Stomach (tissue), 9 donors: ENCODE results near the gene FGF4. TPM values are rescaled to one million over a fixed set of nuclear protein-coding genes. Genes with fewer than 3 reads are reported as not detected.

ENCODE experiments used
- DNase-seq, 2 donors: peaks; one replicate each; pipeline versions ENCODE4 v3.0.0 to v3.0.0-alpha.2; 2013 to 2019
- H3K27ac ChIP-seq, 5 donors: fragments of 200-600 bp in 4 of 5; sonication (generic) in 4 of 5; one replicate each; pipeline ENCODE4 v1.5.1; 2013 to 2019; ENCODE audit warnings: mild to moderate bottlenecking in 1 of 5, moderate library complexity in 1 of 5
- H3K27me3 ChIP-seq, 3 donors: fragments of 200-600 bp; sonication (generic); one replicate each; pipeline ENCODE4 v1.5.1; 2017 to 2019; ENCODE audit warnings: mixed run types in 1 of 3
- H3K36me3 ChIP-seq, 4 donors: fragments of 200-600 bp; sonication (generic); 1 replicate in 3 of 4; 2 replicates in 1 of 4; pipeline ENCODE4 v1.5.1; 2016 to 2019
- H3K4me1 ChIP-seq, 4 donors: fragments of 200-600 bp; sonication (generic); one replicate each; pipeline ENCODE4 v1.5.1; 2016 to 2019
- H3K4me3 ChIP-seq, 4 donors: fragments of 200-600 bp; sonication (generic) in 3 of 4; one replicate each; pipeline ENCODE4 v1.5.1; 2016 to 2019; ENCODE audit warnings: mild to moderate bottlenecking in 1 of 4
- H3K9me3 ChIP-seq, 4 donors: fragments of 200-600 bp; sonication (generic); one replicate each; pipeline ENCODE4 v1.5.1; 2016 to 2019
- CTCF ChIP-seq, 7 experiments: fragments of 450-650 bp in 4 of 7; fragments of 200-600 bp in 3 of 7; sonication (generic) in 3 of 7; IDR thresholded peaks; one replicate each; pipeline ENCODE4 v1.5.1; 2016 to 2019; ENCODE audit warnings: antibody characterized with exemption in 7 of 7, control low read depth in 2 of 7, mild to moderate bottlenecking in 1 of 7
- EP300 ChIP-seq: sonication (generic); formaldehyde crosslinking; IDR thresholded peaks from one replicate; pipeline ENCODE4 v1.6.1; 2017; ENCODE audit warnings: antibody characterized with exemption
- POLR2A ChIP-seq, 4 donors: fragments of 450-650 bp; IDR thresholded peaks; one replicate each; pipeline ENCODE4 v1.6.1; 2016; ENCODE audit warnings: antibody characterized with exemption in 4 of 4, control low read depth in 2 of 4, mild to moderate bottlenecking in 1 of 4, moderate library complexity in 1 of 4
- POLR2AphosphoS5 ChIP-seq, 3 donors: sonication (generic); formaldehyde crosslinking; IDR thresholded peaks; one replicate each; pipeline ENCODE4 v1.6.1; 2016; ENCODE audit warnings: antibody characterized with exemption in 3 of 3
- WGBS, 5 donors: extraction: QIAGEN DNeasy Blood & Tissue Kit in 3 of 5; methylation state at CpG; one replicate each; pipeline versions ENCODE4 v1.1.5 to v1.1.7; 2013 to 2018; 5-methylcytosine and 5-hydroxymethylcytosine counted together
- intact Hi-C: fragments of 100-400 bp; cut with DNase I; formaldehyde crosslinking; loops from one replicate; pipeline ENCODE4 v1.15.1; 2023; ENCODE audit warnings: low total_unique reads
- polyA plus RNA-seq, 3 donors: library from polyadenylated mRNA; stranded (reverse); fragments of 200-250 nt; gene quantifications; one replicate each; pipeline ENCODE4 v1.2.3, GENCODE V29; 2013
- total RNA-seq, 5 donors: library from RNA; depleted of rRNA; stranded (reverse); fragments of >200 nt; gene quantifications; one replicate each; pipeline versions ENCODE4 v1.1.0 to v1.2.3, GENCODE V29; 2014 to 2016
- donor health status: healthy with polysubstance abuse.
- donor health status: Bipolar disorder and iron deficiency.
- donor health status: healthy.

Gene FGF4
- total and polyA plus RNA-seq, 8 donors = not detected

GRCh38 chr11:69730500-69730899 is 44.6 kb downstream of the FGF4 start:
- intact Hi-C loops = no loop called here
- H3K27me3 ChIP-seq = peaks cover 0 to 65% (median 12%) of the 10 kb centered on the region in 3 donors

DNA sequence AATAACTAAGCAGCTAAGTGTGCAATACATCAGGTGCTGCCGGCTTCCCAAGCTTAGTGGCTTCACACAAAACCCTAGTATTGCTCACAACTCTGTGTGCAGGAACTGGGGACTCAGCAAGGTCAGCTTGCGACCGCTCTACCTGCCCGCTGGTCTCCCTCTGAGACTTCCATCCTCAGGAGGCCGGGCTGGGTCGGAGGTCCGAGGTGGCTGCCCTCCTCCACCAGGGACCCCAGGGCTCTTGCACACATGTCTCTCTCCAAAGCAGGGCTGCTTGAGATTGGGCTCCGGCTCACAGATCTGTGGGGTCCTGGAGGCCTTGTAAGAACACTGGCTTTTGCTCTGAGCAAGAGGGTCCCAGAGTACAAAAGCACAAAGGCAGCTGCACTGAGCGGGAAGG is 45.9 kb downstream of the FGF4 start:
- Histone ChIP-seq H3K4me1 (no peaks in the 10 kb centered on the region), H3K27me3 (peaks cover 0 to 76% (median 12%) of the 10 kb centered on the region in 3 donors), H3K9me3 (peaks cover 0 to 6% (median 6%) of the 10 kb centered on the region in 4 donors), H3K27ac (no peak overlapping the region), H3K36me3 (no peaks in the 10 kb centered on the region), H3K4me3 (no peak overlapping the region)
- intact Hi-C loops = loop anchor here (10.0 kb wide), 1 partner anchor 146 kb away; no protein-coding TSS in a partner anchor
- no peak for DNase-seq
- 82 to 93% (median 87%) methylated on average over 3 to 9 of the region's 9 CpGs for WGBS, 5 donors
- TF ChIP-seq POLR2AphosphoS5 (IDR thresholded peaks at IDR 0.05) = no peak
- no peak for TF ChIP-seq POLR2A (IDR thresholded peaks at IDR 0.05)
- TF ChIP-seq CTCF (IDR thresholded peaks at IDR 0.05) = no peak
- no peak for TF ChIP-seq EP300

More at GRCh38 chr11:69730500-69730899, 44.6 kb downstream of the FGF4 start:
- TF ChIP-seq CTCF (IDR thresholded peaks at IDR 0.05) (no peak), POLR2AphosphoS5 (IDR thresholded peaks at IDR 0.05) (no peak), EP300 (no peak), POLR2A (IDR thresholded peaks at IDR 0.05) (no peak)
- no peak overlapping the region for H3K4me3 ChIP-seq
- H3K36me3 ChIP-seq = no peaks in the 10 kb centered on the region
- peaks cover 0 to 15% (median 14%) of the 10 kb centered on the region in 4 donors for H3K9me3 ChIP-seq
- H3K27ac ChIP-seq = no peak overlapping the region
- WGBS, 5 donors = 69 to 78% (median 72%) methylated on average over 8 of the region's 8 CpGs
- DNase-seq = no peak
- no peaks in the 10 kb centered on the region for H3K4me1 ChIP-seq

DNA sequence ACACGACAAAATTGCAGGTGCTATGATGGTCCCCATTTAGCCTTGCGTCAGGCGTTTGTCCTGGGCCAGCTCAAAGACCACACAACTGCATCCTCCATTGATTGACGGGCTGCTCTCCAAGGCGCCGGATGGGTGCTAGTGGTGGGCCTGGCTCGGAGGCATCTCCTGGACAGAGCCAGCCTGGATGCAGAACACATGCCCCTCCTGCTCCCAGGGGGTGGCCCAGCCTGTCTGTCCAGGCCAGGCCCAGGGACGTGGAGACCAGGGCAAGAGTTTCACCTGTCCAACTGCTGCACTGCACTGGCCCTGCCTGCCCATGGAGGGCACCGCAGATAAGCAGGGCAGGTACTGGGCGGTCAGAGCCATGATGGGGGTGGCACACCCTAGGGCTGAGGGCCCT is 47.9 kb downstream of the FGF4 start:
- intact Hi-C loops = loop anchor here (10.0 kb wide), 1 partner anchor 148 kb away; no protein-coding TSS in a partner anchor
- Histone ChIP-seq H3K4me3 (no peak overlapping the region), H3K9me3 (no peaks in the 10 kb centered on the region), H3K27me3 (peaks cover 0 to 89% (median 13%) of the 10 kb centered on the region in 3 donors), H3K27ac (no peak overlapping the region), H3K36me3 (no peaks in the 10 kb centered on the region), H3K4me1 (no peaks in the 10 kb centered on the region)
- TF ChIP-seq CTCF (IDR thresholded peaks at IDR 0.05) = no peak
- no peak for TF ChIP-seq EP300
- TF ChIP-seq POLR2A (IDR thresholded peaks at IDR 0.05) = no peak
- no peak for TF ChIP-seq POLR2AphosphoS5 (IDR thresholded peaks at IDR 0.05)
- WGBS, 5 donors = 80 to 87% (median 82%) methylated on average over 4 to 10 of the region's 10 CpGs
- DNase-seq = no peak

- no peak overlapping the region for H3K27ac ChIP-seq
- no peak for TF ChIP-seq POLR2AphosphoS5 (IDR thresholded peaks at IDR 0.05)
- TF ChIP-seq EP300 = no peak
- TF ChIP-seq CTCF (IDR thresholded peaks at IDR 0.05) = no peak
- TF ChIP-seq POLR2A (IDR thresholded peaks at IDR 0.05) = no peak
- H3K4me3 ChIP-seq = no peak overlapping the region
- DNase-seq = no peak
- H3K9me3 ChIP-seq = no peaks in the 10 kb centered on the region
- intact Hi-C loops = loop anchor here (10.0 kb wide), 1 partner anchor 148 kb away; no protein-coding TSS in a partner anchor
- H3K4me1 ChIP-seq = no peaks in the 10 kb centered on the region
- WGBS, 5 donors = 44 to 62% (median 45%) methylated on average over 15 to 18 of the region's 18 CpGs
- no peaks in the 10 kb centered on the region for H3K36me3 ChIP-seq
- H3K27me3 ChIP-seq = peaks cover 4 to 89% (median 20%) of the 10 kb centered on the region in 3 donors
Observed at GRCh38 chr11:69726481-69726880, 48.7 kb downstream of the FGF4 start.
